Fibroblast of skin of left quadriceps (primary cell): ENCODE measurements around the gene GALR3.
A peak's percentile ranks its signal among the peaks of the same experiment; 100 is the strongest.

Experiments used
- DNase-seq, 2 experiments: peaks; one replicate each; pipeline ENCODE4 v3.0.0-alpha.2; 2013; ENCODE audit warnings: low read depth in 2 of 2

The GALR3 gene

GRCh38 chr22:37803195-37803638, 20.0 kb upstream of the GALR3 start:
- no peak for DNase-seq

DNA sequence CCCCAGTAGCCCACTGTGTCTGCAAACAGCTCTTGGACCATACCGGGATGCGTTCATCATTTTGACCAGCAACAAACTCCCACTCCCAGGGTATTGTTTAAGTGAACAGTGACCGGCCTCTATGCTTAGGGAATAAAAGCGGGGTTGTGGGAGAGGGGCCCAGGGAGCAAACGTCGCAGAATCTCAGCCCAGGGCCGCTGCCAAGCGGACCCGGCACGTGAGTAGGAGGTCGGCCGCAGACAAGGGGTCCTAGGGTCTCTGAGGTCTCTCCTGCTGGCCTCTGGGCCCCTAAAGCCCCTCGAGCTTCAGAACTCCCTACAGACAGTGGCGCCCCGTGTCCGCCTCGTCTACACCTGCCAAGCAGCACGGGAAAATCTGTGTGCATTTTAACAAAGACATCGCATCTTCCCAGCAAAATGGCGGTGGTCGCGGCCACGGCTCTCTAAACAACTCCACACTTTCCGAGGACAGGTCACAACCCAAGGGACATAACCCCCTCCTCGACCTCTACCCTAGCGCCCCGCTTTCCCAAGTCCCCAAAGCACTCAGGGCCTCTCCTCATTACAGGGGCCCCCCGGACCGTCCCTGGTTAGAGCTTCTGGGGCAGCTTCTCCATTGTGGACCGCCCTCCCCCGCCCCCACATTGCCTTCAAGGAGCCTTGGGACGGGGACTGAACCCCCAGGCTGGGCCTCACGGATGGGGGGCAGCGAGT, 19.4 kb upstream of the GALR3 start:
- DNase-seq, result no peak

- DNase-seq, result no peak
These were observed 18.8 kb upstream of the GALR3 start for GRCh38 chr22:37804352-37804880.

GRCh38 chr22:37804881-37805809, 18.0 kb upstream of the GALR3 start:
- peak; percentile 60 to 68 for DNase-seq

DNA sequence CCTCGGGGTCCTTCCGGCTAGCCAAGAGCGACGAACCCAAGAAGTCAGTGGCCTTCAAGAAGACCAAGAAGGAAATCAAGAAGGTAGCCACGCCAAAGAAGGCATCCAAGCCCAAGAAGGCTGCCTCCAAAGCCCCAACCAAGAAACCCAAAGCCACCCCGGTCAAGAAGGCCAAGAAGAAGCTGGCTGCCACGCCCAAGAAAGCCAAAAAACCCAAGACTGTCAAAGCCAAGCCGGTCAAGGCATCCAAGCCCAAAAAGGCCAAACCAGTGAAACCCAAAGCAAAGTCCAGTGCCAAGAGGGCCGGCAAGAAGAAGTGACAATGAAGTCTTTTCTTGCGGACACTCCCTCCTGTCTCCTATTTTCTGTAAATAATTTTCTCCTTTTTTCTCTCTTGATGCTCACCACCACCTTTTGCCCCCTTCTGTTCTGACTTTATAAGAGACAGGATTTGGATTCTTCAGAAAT, 17.3 kb upstream of the GALR3 start:
- DNase-seq, result no peak

DNA sequence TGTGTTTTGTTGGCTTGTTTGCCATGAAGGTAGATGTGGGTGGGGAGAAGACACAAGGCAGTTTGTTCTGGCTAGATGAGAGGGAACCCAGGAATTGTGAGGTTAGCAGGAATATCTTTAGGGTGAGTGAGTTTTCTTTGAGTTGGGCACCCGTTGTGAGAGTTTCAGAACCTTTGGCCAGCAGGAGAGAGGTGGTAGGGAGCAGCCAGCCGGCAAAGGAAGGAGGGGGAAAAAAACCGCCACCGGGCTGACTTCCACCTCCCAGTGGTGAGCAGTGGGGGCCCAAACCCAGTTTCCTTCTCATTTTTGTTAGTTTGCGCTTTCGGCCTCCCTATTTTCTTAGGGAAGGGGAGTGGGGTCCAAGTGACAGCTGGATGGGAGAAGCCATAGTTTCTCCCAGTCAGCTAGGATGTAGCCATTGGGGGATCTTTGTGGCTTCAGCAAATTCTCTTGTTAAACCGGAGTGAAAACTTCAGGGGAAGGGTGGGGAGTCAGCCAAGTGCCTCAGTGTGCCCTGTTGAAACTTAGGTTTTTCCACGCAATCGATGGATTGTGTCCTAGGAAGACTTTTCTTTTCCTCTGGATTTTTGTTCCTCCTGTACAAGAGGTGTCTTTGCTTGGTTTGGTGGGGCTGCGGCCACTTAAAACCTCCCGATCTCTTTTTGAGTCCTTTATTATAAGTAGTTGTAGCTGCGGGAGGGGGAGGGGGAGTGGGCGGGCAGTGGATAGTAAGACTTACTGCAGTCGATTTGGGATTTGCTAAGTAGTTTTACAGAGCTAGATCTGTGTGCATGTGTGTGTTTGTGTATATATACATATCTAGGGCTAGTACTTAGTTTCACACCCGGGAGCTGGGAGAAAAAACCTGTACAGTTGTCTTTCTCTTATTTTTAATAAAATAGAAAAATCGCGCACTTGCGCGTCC, 16.5 kb upstream of the GALR3 start:
- DNase-seq, result no peak

DNA sequence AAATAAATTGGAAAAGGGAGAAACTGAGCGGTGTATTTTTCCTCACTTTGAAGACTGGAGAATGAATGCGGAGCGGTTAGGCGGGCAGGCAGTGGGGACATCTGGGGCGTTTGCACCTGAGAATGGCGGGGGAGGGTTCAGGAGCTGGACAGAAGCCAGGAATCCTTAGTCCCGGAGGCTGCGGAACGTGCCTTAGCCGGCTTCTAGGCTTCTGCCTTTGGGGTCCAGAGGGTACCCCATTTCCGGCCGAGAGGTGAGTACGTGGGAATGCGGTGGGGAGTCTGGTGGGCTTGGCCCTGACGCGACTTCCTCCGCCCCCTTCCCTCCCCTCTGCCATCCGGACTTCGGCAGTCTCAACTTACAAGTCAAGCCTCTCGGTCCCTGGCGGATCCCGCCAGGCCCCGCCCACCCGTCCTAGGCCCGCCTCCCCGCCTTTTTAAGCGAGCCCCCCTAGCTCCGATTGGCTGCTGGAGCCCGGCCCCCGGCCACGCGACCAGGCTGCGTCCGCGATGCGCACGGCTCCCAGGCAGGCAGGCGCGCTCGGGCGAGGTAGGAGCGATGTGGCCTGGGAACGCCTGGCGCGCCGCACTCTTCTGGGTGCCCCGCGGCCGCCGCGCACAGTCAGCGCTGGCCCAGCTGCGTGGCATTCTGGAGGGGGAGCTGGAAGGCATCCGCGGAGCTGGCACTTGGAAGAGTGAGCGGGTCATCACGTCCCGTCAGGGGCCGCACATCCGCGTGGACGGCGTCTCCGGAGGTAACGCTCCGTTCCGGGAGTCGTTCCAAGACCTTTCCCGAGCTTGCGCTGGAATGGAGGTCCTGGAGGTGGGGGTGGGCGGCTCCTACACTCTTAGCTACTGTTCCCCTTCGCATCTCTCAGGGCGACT, 15.5 kb upstream of the GALR3 start, which contains the start of gene GCAT:
Gene GCAT, plus strand, starts transcription at position 525 of the 884 bp plus-strand sequence. Its CDS starts 34 bp downstream, at position 559.
- DNase-seq, result peak; percentile 92

GRCh38 chr22:37808294-37808657, 14.9 kb upstream of the GALR3 start:
- DNase-seq, result no peak

DNA sequence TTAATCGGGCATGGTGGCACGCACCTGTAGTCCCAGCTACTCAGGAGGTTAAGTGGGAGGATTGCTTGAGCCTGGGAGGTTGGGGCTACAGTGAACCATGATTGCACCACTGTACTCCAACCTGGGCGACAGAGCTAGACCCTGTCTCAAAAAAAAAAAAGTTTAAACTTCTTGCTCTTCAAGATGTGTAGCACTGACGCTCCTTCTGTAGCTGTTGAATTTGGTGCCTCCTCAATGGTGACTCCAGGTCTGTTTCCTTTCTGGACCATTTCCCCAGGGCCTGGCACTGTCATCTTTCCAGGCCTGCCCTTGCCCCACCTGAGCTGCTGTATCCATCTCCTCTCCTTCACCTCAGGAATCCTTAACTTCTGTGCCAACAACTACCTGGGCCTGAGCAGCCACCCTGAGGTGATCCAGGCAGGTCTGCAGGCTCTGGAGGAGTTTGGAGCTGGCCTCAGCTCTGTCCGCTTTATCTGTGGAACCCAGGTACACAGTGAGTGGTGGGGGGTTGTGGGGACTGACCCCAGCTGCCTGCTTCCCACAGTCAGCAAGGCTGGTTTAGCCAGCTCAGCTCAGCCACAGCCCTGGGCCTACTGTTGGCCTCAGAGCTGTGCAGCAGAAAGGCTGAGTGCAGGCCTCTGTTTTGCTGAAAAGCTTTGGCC, 13.4 kb upstream of the GALR3 start:
- no peak for DNase-seq

GRCh38 chr22:37811867-37812266, 11.3 kb upstream of the GALR3 start:
- DNase-seq, result no peak

DNA sequence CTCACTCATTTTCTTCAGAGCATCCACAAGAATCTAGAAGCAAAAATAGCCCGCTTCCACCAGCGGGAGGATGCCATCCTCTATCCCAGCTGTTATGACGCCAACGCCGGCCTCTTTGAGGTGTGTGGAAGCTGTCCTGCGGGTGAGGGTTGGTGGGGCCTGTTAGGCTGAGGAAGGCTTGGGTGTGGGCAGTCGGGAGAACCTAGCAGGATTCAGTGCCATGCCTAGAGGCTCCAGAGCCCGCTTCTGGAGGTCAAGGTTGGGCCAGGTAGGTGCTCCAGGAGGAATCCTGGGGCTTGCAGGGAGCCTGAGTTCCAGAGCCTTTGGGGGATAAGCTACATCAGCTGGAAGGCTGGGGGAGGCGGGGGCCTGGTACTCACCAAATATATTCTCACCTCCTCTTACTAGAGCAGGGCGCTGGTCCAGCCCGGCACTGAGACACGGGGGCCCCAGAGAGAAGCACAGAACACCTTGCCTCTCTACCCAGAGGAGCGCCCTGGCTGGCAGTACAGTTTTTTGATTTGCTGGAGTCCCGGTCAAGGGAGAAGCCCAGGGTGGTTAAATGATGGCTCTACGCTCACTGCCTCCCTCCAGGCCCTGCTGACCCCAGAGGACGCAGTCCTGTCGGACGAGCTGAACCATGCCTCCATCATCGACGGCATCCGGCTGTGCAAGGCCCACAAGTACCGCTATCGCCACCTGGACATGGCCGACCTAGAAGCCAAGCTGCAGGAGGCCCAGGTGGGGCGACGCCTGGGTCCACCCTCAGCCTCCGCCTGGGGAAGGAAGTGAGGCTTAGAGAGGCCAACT, 10.1 kb upstream of the GALR3 start:
- DNase-seq, result no peak

DNA sequence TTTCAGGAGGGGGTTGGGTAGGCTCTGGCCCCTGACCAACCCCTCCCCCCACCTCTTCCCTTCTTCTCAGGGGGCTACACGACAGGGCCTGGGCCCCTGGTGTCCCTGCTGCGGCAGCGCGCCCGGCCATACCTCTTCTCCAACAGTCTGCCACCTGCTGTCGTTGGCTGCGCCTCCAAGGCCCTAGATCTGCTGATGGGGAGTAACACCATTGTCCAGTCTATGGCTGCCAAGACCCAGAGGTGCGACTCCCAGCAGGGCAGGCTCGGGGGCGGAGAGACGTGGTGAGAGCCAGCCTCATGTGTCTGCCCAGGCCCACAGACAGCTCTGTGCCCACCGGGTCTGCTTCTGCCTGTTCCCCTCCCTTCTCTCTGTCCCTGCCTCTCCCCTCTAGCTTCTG, 7.6 kb upstream of the GALR3 start:
- no peak for DNase-seq

- no peak for DNase-seq
These were observed 6.5 kb upstream of the GALR3 start for GRCh38 chr22:37816543-37817180.

GRCh38 chr22:37817705-37818408, 5.3 kb upstream of the GALR3 start:
- DNase-seq, result peak; percentile 32 to 39

- no peak for DNase-seq
These were observed 4.6 kb upstream of the GALR3 start for GRCh38 chr22:37818409-37819104.

- no peak for DNase-seq
These were observed 4.1 kb upstream of the GALR3 start for GRCh38 chr22:37819105-37819433.

- DNase-seq, result no peak
These were observed 2.8 kb upstream of the GALR3 start for GRCh38 chr22:37820350-37820749.
